ENCODE results near the gene NAA40.

The NAA40 gene

GRCh38 chr11:63904743-63905142 lies 34.1 kb upstream of the NAA40 start:
- H3K4me3 ChIP-seq (replicated peaks; ENCODE audit: insufficient read depth, low read length) = no peak overlapping the region
- DNase-seq (ENCODE audit: low read depth in 1 of 2, low spot score in 1 of 2) = no peak
- H3K27ac ChIP-seq (replicated peaks) = no peak overlapping the region
- no peaks in the 10 kb centered on the region for H3K27me3 ChIP-seq (ENCODE audit: insufficient read depth, poor library complexity, severe bottlenecking)
- no peak for TF ChIP-seq CTCF (IDR thresholded peaks at IDR 0.05; ENCODE audit: insufficient read depth, low read length)
- TF ChIP-seq POLR2AphosphoS5 (IDR thresholded peaks at IDR 0.05; ENCODE audit: low read depth) = no peak
- no peak for TF ChIP-seq GABPA (IDR thresholded peaks at IDR 0.05; ENCODE audit: low read depth)
- TF ChIP-seq SPI1 (IDR thresholded peaks at IDR 0.05; ENCODE audit: borderline replicate concordance, low read depth) = no peak
- TF ChIP-seq REST (IDR thresholded peaks at IDR 0.05; ENCODE audit: insufficient replicate concordance, low read depth) = no peak

- DNase-seq (ENCODE audit: low read depth in 1 of 2, low spot score in 1 of 2) = no peak
- TF ChIP-seq POLR2AphosphoS5 (IDR thresholded peaks at IDR 0.05; ENCODE audit: low read depth) (no peak), SPI1 (IDR thresholded peaks at IDR 0.05; ENCODE audit: borderline replicate concordance, low read depth) (no peak), REST (IDR thresholded peaks at IDR 0.05; ENCODE audit: insufficient replicate concordance, low read depth) (no peak), GABPA (IDR thresholded peaks at IDR 0.05; ENCODE audit: low read depth) (no peak)
- H3K27ac ChIP-seq (replicated peaks) = no peak overlapping the region
- H3K27me3 ChIP-seq (ENCODE audit: insufficient read depth, poor library complexity, severe bottlenecking) = no peaks in the 10 kb centered on the region
- H3K4me3 ChIP-seq (replicated peaks; ENCODE audit: insufficient read depth, low read length) = no peak overlapping the region
Observed at GRCh38 chr11:63905179-63905578, 33.6 kb upstream of the NAA40 start.

GRCh38 chr11:63906087-63906486 lies 32.7 kb upstream of the NAA40 start:
- H3K27me3 ChIP-seq (ENCODE audit: insufficient read depth, poor library complexity, severe bottlenecking) = no peaks in the 10 kb centered on the region
- no peak overlapping the region for H3K4me3 ChIP-seq (replicated peaks; ENCODE audit: insufficient read depth, low read length)
- no peak for TF ChIP-seq POLR2AphosphoS5 (IDR thresholded peaks at IDR 0.05; ENCODE audit: low read depth)
- TF ChIP-seq SPI1 (IDR thresholded peaks at IDR 0.05; ENCODE audit: borderline replicate concordance, low read depth) = no peak
- no peak for TF ChIP-seq GABPA (IDR thresholded peaks at IDR 0.05; ENCODE audit: low read depth)
- no peak for TF ChIP-seq CTCF (IDR thresholded peaks at IDR 0.05; ENCODE audit: insufficient read depth, low read length)
- no peak for TF ChIP-seq REST (IDR thresholded peaks at IDR 0.05; ENCODE audit: insufficient replicate concordance, low read depth)
- DNase-seq (ENCODE audit: low read depth in 1 of 2, low spot score in 1 of 2) = no peak
- no peak overlapping the region for H3K27ac ChIP-seq (replicated peaks)

Data from HL-60 (cell line).